HepG2 (cell line): Measurements from ENCODE around the gene TEAD4. TPM values are rescaled to one million over a fixed set of nuclear protein-coding genes. Genes with fewer than 3 reads are reported as not detected.

Experiments used
- ARID2 ChIP-seq: sonication (generic); formaldehyde crosslinking; IDR thresholded peaks from 2 replicates; pipeline ENCODE4 v1.8.1; 2022; ENCODE audit warnings: mild to moderate bottlenecking, missing genetic modification reagents, borderline replicate concordance
- CHD2 ChIP-seq: IDR thresholded peaks from 2 replicates; pipeline ENCODE4 v1.6.1; 2011; ENCODE audit warnings: low read depth, low read length, improper control_type of control experiment
- MBD4 ChIP-seq: IDR thresholded peaks from 2 replicates; pipeline ENCODE4 v1.6.1; 2012; ENCODE audit warnings: low read length, inconsistent platforms, borderline replicate concordance
- RBM39 ChIP-seq: fragments of 200-400 bp; formaldehyde crosslinking; IDR thresholded peaks from one replicate; pipeline ENCODE4 v1.6.1; 2018; ENCODE audit warnings: antibody characterized with exemption, mild to moderate bottlenecking, low read depth, low read length; ENCODE audit not compliant: poor library complexity, severe bottlenecking
- SOX13 ChIP-seq, 3 experiments: fragments of 450-650 bp in 1 of 3; sonication (generic) in 1 of 3; formaldehyde crosslinking in 1 of 3; IDR thresholded peaks in 2 of 3; conservative IDR thresholded peaks in 1 of 3; 2 replicates each; pipeline versions ENCODE4 v1.5.0 to v1.6.1; 2016 to 2020; ENCODE audit warnings: antibody characterized with exemption in 1 of 3, mild to moderate bottlenecking in 1 of 3, missing compliant biosample characterization in 1 of 3, missing genetic modification reagents in 1 of 3, moderate library complexity in 1 of 3
- SOX5 ChIP-seq: IDR thresholded peaks from 2 replicates; pipeline ENCODE4 v1.6.1; 2016; ENCODE audit warnings: borderline replicate concordance
- THAP11 ChIP-seq: IDR thresholded peaks from 2 replicates; pipeline ENCODE4 v1.6.1; 2016; ENCODE audit warnings: missing biosample characterization, missing genetic modification reagents
- ZBTB20 ChIP-seq: sonication (generic); formaldehyde crosslinking; IDR thresholded peaks from 2 replicates; pipeline ENCODE4 v1.8.1; 2023; ENCODE audit warnings: missing genetic modification reagents, low read depth, mild to moderate bottlenecking, borderline replicate concordance
- ZNF724P ChIP-seq: sonication (generic); formaldehyde crosslinking; IDR thresholded peaks from 2 replicates; pipeline ENCODE4 v1.8.0; 2022; ENCODE audit warnings: missing genetic modification reagents, borderline replicate concordance
- ZSCAN22 ChIP-seq: sonication (generic); formaldehyde crosslinking; IDR thresholded peaks from 2 replicates; pipeline ENCODE4 v1.4.0; 2020; ENCODE audit warnings: mild to moderate bottlenecking, missing genetic modification reagents
- ZSCAN9 ChIP-seq: IDR thresholded peaks from 2 replicates; pipeline ENCODE4 v1.6.1; 2016; ENCODE audit warnings: borderline replicate concordance
- polyA plus RNA-seq, 8 experiments: library from polyadenylated mRNA; depleted of rRNA in 3 of 8; stranded (reverse) in 7 of 8; unstranded in 1 of 8; fragments of >200 nt; fragmentation: Illumina TruSeq in 4 of 8; extraction: Trizol in 4 of 8; gene quantifications; 2 replicates each; pipeline versions ENCODE4 v1.2.1 to v1.2.3, GENCODE V29; 2011 to 2016; ENCODE audit warnings: low read depth in 4 of 8, missing spikeins in 1 of 8, mixed read lengths in 1 of 8; ENCODE audit not compliant: insufficient read depth in 1 of 8
- total RNA-seq, 5 experiments: library from RNA; depleted of rRNA; stranded (reverse); fragments of >200 nt; fragmentation: Illumina TruSeq; extraction: Trizol; gene quantifications; 2 replicates each; pipeline ENCODE4 v1.2.3, GENCODE V29; 2016; ENCODE audit warnings: low read depth in 1 of 5
- TF ChIP-seq, protein P1 (sequence below): sonication (generic); formaldehyde crosslinking; IDR thresholded peaks from 2 replicates; pipeline ENCODE4 v1.4.0; 2020; ENCODE audit warnings: missing genetic modification reagents, borderline replicate concordance
- TF ChIP-seq, protein P2 (sequence below): sonication (generic); formaldehyde crosslinking; IDR thresholded peaks from 2 replicates; pipeline ENCODE4 v1.4.0; 2020; ENCODE audit warnings: missing genetic modification reagents, borderline replicate concordance
- TF ChIP-seq, protein P3 (sequence below): sonication (generic); formaldehyde crosslinking; IDR thresholded peaks from 2 replicates; pipeline ENCODE4 v1.5.0; 2020; ENCODE audit warnings: missing genetic modification reagents
- TF ChIP-seq, protein P4 (sequence below): sonication (generic); formaldehyde crosslinking; IDR thresholded peaks from 2 replicates; pipeline ENCODE4 v1.4.0; 2020; ENCODE audit warnings: missing genetic modification reagents

TEAD4 gene
- total and polyA plus RNA-seq, 2 of the 13 experiments (the other 11 are each of a cell fraction or from before 2014, with no cell fraction given) = 45.0 to 69.4 TPM

DNA sequence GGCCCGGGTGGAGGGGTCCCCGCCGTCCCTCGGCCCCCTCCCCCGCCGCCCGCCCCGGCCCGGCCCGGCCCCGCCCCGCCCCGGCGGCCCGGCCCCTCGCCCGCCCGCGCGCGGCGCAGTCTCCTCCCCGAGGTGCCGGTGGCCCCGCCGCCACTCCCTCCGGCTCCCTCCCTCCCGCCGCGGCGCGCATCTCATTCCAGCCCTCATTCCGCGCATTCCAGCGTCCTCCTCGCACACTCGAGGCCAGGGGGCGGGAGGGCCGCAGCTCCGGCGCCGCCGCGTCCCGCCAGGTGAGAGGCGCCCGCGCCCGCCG lies at the start of gene TEAD4 (continued):
- TF ChIP-seq, protein P1, sequence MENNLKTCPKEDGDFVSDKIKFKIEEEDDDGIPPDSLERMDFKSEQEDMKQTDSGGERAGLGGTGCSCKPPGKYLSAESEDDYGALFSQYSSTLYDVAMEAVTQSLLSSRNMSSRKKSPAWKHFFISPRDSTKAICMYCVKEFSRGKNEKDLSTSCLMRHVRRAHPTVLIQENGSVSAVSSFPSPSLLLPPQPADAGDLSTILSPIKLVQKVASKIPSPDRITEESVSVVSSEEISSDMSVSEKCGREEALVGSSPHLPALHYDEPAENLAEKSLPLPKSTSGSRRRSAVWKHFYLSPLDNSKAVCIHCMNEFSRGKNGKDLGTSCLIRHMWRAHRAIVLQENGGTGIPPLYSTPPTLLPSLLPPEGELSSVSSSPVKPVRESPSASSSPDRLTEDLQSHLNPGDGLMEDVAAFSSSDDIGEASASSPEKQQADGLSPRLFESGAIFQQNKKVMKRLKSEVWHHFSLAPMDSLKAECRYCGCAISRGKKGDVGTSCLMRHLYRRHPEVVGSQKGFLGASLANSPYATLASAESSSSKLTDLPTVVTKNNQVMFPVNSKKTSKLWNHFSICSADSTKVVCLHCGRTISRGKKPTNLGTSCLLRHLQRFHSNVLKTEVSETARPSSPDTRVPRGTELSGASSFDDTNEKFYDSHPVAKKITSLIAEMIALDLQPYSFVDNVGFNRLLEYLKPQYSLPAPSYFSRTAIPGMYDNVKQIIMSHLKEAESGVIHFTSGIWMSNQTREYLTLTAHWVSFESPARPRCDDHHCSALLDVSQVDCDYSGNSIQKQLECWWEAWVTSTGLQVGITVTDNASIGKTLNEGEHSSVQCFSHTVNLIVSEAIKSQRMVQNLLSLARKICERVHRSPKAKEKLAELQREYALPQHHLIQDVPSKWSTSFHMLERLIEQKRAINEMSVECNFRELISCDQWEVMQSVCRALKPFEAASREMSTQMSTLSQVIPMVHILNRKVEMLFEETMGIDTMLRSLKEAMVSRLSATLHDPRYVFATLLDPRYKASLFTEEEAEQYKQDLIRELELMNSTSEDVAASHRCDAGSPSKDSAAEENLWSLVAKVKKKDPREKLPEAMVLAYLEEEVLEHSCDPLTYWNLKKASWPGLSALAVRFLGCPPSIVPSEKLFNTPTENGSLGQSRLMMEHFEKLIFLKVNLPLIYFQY = 0 out of 2 replicates have a peak, but pooled peaks have one; percentile 7
- TF ChIP-seq, protein P2, sequence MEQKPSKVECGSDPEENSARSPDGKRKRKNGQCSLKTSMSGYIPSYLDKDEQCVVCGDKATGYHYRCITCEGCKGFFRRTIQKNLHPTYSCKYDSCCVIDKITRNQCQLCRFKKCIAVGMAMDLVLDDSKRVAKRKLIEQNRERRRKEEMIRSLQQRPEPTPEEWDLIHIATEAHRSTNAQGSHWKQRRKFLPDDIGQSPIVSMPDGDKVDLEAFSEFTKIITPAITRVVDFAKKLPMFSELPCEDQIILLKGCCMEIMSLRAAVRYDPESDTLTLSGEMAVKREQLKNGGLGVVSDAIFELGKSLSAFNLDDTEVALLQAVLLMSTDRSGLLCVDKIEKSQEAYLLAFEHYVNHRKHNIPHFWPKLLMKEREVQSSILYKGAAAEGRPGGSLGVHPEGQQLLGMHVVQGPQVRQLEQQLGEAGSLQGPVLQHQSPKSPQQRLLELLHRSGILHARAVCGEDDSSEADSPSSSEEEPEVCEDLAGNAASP (CRISPR knock-in tag) = peak; percentile 8; the same call in 1 of the 2 replicates
- no peak for TF ChIP-seq CHD2
- no peak for TF ChIP-seq RBM39
- no peak for TF ChIP-seq ZSCAN9 (CRISPR knock-in tag)
- no peak for TF ChIP-seq ARID2
- TF ChIP-seq ZNF724P (CRISPR knock-in tag) = 0 out of 2 replicates have a peak, but pooled peaks have one; percentile 45
- TF ChIP-seq, protein P3, sequence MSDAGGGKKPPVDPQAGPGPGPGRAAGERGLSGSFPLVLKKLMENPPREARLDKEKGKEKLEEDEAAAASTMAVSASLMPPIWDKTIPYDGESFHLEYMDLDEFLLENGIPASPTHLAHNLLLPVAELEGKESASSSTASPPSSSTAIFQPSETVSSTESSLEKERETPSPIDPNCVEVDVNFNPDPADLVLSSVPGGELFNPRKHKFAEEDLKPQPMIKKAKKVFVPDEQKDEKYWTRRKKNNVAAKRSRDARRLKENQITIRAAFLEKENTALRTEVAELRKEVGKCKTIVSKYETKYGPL = no peak
- no peak for TF ChIP-seq ZSCAN22 (CRISPR knock-in tag)
- peak; percentile 18; the same call in 1 of the 2 replicates for TF ChIP-seq THAP11
- TF ChIP-seq, protein P4, sequence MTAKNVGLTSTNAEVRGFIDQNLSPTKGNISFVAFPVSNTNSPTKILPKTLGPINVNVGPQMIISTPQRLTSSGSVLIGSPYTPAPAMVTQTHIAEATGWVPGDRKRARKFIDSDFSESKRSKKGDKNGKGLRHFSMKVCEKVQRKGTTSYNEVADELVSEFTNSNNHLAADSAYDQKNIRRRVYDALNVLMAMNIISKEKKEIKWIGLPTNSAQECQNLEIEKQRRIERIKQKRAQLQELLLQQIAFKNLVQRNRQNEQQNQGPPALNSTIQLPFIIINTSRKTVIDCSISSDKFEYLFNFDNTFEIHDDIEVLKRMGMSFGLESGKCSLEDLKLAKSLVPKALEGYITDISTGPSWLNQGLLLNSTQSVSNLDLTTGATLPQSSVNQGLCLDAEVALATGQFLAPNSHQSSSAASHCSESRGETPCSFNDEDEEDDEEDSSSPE = peak; percentile 85
- no peak for TF ChIP-seq SOX13 (IDR thresholded peaks at IDR 0.05)
- TF ChIP-seq SOX13 (CRISPR knock-in tag; conservative IDR thresholded peaks at IDR 0.05 in 1 of 2, IDR thresholded peaks at IDR 0.05 in 1 of 2) = no peak; a peak in 1 of 4 replicates
- TF ChIP-seq MBD4 = no peak
- peak; percentile 55; the same call in 1 of the 2 replicates for TF ChIP-seq SOX5 (CRISPR knock-in tag)
- TF ChIP-seq ZBTB20 (CRISPR knock-in tag) = no peak
